ENCODE results near the gene NQO1. TPM values are rescaled to one million over a fixed set of nuclear protein-coding genes. Genes with fewer than 3 reads are reported as not detected.

Gene NQO1
- 10 to 100 TPM; 14.7 to 23.8 (median 19.6) TPM for total RNA-seq

DNA sequence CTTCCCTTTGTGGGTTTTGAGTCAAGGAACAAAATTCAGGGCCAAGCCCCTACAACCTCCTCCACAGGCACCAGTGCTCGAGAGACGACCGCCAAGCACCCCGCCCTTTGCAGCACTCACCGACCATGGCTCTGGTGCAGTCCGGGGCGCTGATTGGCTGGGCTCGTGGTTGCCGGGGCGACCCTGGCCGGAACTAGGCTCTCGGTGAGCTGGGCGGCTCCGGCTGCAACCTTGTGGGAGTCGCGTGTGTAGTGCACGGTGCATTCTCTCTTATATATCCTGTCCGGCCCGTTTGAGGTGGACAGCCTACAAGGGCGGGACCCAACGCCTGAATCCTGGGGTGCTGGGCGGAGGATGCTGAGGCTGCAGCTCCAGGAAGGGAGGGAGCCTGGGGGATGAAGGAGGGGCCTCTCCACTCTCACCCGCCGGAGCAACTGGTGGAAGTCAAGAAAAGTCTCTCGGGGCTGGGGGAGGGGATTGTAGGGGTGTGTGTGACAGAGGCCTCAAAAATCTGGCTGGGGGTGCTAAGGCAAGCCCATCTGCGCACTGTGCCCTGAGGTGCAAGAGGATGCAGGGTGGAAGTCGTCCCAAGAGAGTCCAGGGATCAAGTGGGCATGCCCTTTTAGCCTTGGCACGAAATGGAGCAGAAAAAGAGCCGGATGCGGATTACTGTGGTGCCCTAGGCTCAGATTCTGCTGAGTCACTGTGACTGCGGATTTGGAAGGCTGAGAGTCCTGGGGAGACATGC is at the start of gene NQO1:
Gene NQO1, minus strand, starts transcription at position 248 of the 748 bp plus-strand sequence. Its CDS starts 121 bp downstream, at position 127.
- H3K27me3 ChIP-seq = no peaks in the 10 kb centered on the region
- peak in 1 of 2 donors; percentile 39 for TF ChIP-seq POLR2A (IDR thresholded peaks at IDR 0.05)
- TF ChIP-seq, protein P1, sequence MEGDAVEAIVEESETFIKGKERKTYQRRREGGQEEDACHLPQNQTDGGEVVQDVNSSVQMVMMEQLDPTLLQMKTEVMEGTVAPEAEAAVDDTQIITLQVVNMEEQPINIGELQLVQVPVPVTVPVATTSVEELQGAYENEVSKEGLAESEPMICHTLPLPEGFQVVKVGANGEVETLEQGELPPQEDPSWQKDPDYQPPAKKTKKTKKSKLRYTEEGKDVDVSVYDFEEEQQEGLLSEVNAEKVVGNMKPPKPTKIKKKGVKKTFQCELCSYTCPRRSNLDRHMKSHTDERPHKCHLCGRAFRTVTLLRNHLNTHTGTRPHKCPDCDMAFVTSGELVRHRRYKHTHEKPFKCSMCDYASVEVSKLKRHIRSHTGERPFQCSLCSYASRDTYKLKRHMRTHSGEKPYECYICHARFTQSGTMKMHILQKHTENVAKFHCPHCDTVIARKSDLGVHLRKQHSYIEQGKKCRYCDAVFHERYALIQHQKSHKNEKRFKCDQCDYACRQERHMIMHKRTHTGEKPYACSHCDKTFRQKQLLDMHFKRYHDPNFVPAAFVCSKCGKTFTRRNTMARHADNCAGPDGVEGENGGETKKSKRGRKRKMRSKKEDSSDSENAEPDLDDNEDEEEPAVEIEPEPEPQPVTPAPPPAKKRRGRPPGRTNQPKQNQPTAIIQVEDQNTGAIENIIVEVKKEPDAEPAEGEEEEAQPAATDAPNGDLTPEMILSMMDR (IDR thresholded peaks at IDR 0.05) = no peak
- H3K4me1 ChIP-seq = peaks cover 0 to 5% of the 10 kb centered on the region in 2 donors
- intact Hi-C loops (cut with DNase I; ENCODE audit: low total_unique reads) = no loop called here
- H3K27ac ChIP-seq = peak within 1 kb of the TSS; percentile 76 to 79
- no peaks in the 10 kb centered on the region for H3K9me3 ChIP-seq
- no peaks in the 10 kb centered on the region for H3K36me3 ChIP-seq
- peak within 1 kb of the TSS; percentile 35 to 45 for H3K4me3 ChIP-seq
- DNase-seq = peak; percentile 91

- H3K27ac ChIP-seq = no peak overlapping the region
- DNase-seq = no peak
These were observed 49.2 kb upstream of the NQO1 start for GRCh38 chr16:69775563-69775962.

DNA sequence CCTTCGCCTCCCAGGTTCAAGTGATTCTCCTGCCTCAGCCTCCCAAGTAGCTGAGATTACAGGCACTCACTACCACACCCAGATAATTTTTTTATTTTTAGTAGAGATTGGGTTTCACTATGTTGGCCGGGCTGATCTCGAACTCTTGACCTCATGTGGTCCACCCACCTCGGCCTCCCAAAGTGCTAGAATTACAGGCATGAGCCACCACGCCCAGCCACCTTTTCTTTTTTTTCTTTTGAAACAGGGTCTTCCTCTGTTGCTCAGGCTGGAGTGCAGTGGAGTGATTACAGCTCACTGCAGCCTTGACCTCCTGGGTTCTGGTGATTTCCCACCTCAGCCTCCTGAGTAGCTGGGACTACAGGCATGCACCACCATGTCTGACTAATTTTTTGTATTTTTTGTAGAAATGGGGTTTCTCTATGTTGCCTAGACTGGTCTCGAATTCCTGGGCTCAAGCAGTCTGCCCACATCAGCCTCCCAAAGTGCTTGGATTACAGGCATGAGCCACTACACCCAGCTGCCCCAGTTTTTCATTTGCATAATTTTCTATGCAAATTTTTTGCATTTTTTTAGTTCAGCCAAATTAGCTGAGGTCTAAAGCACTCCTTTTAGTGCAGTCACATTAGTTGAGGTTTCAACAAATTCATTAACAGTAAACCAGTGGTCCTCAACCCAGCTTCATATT is 47.0 kb upstream of the NQO1 start:
- no peak for DNase-seq
- Histone ChIP-seq H3K27ac (no peak overlapping the region), H3K4me3 (no peak overlapping the region), H3K27me3 (no peaks in the 10 kb centered on the region), H3K36me3 (no peaks in the 10 kb centered on the region), H3K9me3 (no peaks in the 10 kb centered on the region), H3K4me1 (no peaks in the 10 kb centered on the region)
- TF ChIP-seq, protein P1 (IDR thresholded peaks at IDR 0.05) = no peak
- TF ChIP-seq POLR2A (IDR thresholded peaks at IDR 0.05) = no peak
- intact Hi-C loops (cut with DNase I; ENCODE audit: low total_unique reads) = no loop called here

More at GRCh38 chr16:69775563-69775962, 49.2 kb upstream of the NQO1 start:
- Histone ChIP-seq H3K4me1 (no peaks in the 10 kb centered on the region), H3K27me3 (no peaks in the 10 kb centered on the region), H3K9me3 (no peaks in the 10 kb centered on the region), H3K36me3 (no peaks in the 10 kb centered on the region), H3K4me3 (no peak overlapping the region)
- TF ChIP-seq, protein P1 (IDR thresholded peaks at IDR 0.05) = no peak
- no peak for TF ChIP-seq POLR2A (IDR thresholded peaks at IDR 0.05)
- intact Hi-C loops (cut with DNase I; ENCODE audit: low total_unique reads) = no loop called here

GRCh38 chr16:69771651-69771967 is 45.2 kb upstream of the NQO1 start:
- Histone ChIP-seq H3K4me1 (no peaks in the 10 kb centered on the region), H3K9me3 (no peaks in the 10 kb centered on the region), H3K4me3 (no peak overlapping the region), H3K36me3 (no peaks in the 10 kb centered on the region), H3K27me3 (no peaks in the 10 kb centered on the region), H3K27ac (no peak overlapping the region)
- intact Hi-C loops (cut with DNase I; ENCODE audit: low total_unique reads) = no loop called here
- no peak for DNase-seq
- TF ChIP-seq, protein P1 (IDR thresholded peaks at IDR 0.05) = no peak
- no peak for TF ChIP-seq POLR2A (IDR thresholded peaks at IDR 0.05)

GRCh38 chr16:69769404-69769803 is 43.0 kb upstream of the NQO1 start:
- H3K9me3 ChIP-seq = no peaks in the 10 kb centered on the region
- TF ChIP-seq POLR2A (IDR thresholded peaks at IDR 0.05) = no peak
- TF ChIP-seq, protein P1 (IDR thresholded peaks at IDR 0.05) = no peak
- intact Hi-C loops (cut with DNase I; ENCODE audit: low total_unique reads) = no loop called here
- DNase-seq = no peak
- H3K27me3 ChIP-seq = no peaks in the 10 kb centered on the region
- H3K27ac ChIP-seq = no peak overlapping the region
- H3K4me1 ChIP-seq = no peaks in the 10 kb centered on the region
- H3K4me3 ChIP-seq = no peak overlapping the region
- no peaks in the 10 kb centered on the region for H3K36me3 ChIP-seq

Measured in uterus (tissue), 4 donors.